ENCODE measurements around the gene PNPLA8.
A peak's percentile ranks its signal among the peaks of the same experiment; 100 is the strongest.
"Not testable (repeated sequence)": the region's sequence is repeated elsewhere in the genome, so short reads cannot be mapped to it uniquely, and the experiment has no call there.

Gene PNPLA8

GRCh38 chr7:108479751-108480150 lies 46.2 kb downstream of the PNPLA8 start:
- DNase-seq (ENCODE audit: low read depth in 3 of 3), result no peak

GRCh38 chr7:108479118-108479517 lies 46.8 kb downstream of the PNPLA8 start:
- no peak for DNase-seq (ENCODE audit: low read depth in 3 of 3)

GRCh38 chr7:108468246-108468645 lies 57.7 kb downstream of the PNPLA8 start:
- no peak for DNase-seq (ENCODE audit: low read depth in 3 of 3)

- no peak for DNase-seq (ENCODE audit: low read depth in 3 of 3)
These were observed 58.5 kb downstream of the PNPLA8 start for GRCh38 chr7:108467391-108467790.

- not testable (repeated sequence) for DNase-seq (ENCODE audit: low read depth in 3 of 3)
These were observed 59.6 kb downstream of the PNPLA8 start for GRCh38 chr7:108466322-108466721.

- DNase-seq (ENCODE audit: low read depth in 3 of 3), result no peak
These were observed 61.2 kb downstream of the PNPLA8 start for GRCh38 chr7:108464743-108465142.

GRCh38 chr7:108463613-108464012 lies 62.3 kb downstream of the PNPLA8 start:
- no peak for DNase-seq (ENCODE audit: low read depth in 3 of 3)

GRCh38 chr7:108461840-108462239 lies 64.1 kb downstream of the PNPLA8 start:
- DNase-seq (ENCODE audit: low read depth in 3 of 3), result no peak

- no peak for DNase-seq (ENCODE audit: low read depth in 3 of 3)
These were observed 65.0 kb downstream of the PNPLA8 start for GRCh38 chr7:108460964-108461363.

- no peak for DNase-seq (ENCODE audit: low read depth in 3 of 3)
These were observed 65.9 kb downstream of the PNPLA8 start for GRCh38 chr7:108459922-108460551.

- DNase-seq (ENCODE audit: low read depth in 3 of 3), result no peak
These were observed 68.1 kb downstream of the PNPLA8 start for GRCh38 chr7:108457871-108458270.

GRCh38 chr7:108456845-108457540 lies 68.9 kb downstream of the PNPLA8 start:
- no peak for DNase-seq (ENCODE audit: low read depth in 3 of 3)

GRCh38 chr7:108455998-108456677 lies 69.8 kb downstream of the PNPLA8 start, which contains the start of gene NRCAM:
NRCAM (minus strand) TSS chr7:108456436; CDS start chr7:108240064, 216,372 bp downstream.
- DNase-seq (ENCODE audit: low read depth in 3 of 3), result peak in 1 of 3 experiments; percentile 42

- DNase-seq (ENCODE audit: low read depth in 3 of 3), result no peak
These were observed 70.4 kb downstream of the PNPLA8 start for GRCh38 chr7:108455551-108455997.

GRCh38 chr7:108454674-108455550 lies 71.0 kb downstream of the PNPLA8 start:
- no peak for DNase-seq (ENCODE audit: low read depth in 3 of 3)

GRCh38 chr7:108454317-108454673 lies 71.6 kb downstream of the PNPLA8 start:
- no peak for DNase-seq (ENCODE audit: low read depth in 3 of 3)

GRCh38 chr7:108453320-108453719 lies 72.6 kb downstream of the PNPLA8 start:
- no peak for DNase-seq (ENCODE audit: low read depth in 3 of 3)

- no peak for DNase-seq (ENCODE audit: low read depth in 3 of 3)
These were observed 73.2 kb downstream of the PNPLA8 start for GRCh38 chr7:108452707-108453106.

- no peak for DNase-seq (ENCODE audit: low read depth in 3 of 3)
These were observed 74.6 kb downstream of the PNPLA8 start for GRCh38 chr7:108451296-108451848.

GRCh38 chr7:108450160-108450559 lies 75.8 kb downstream of the PNPLA8 start:
- no peak for DNase-seq (ENCODE audit: low read depth in 3 of 3)

- no peak for DNase-seq (ENCODE audit: low read depth in 3 of 3)
These were observed 76.4 kb downstream of the PNPLA8 start for GRCh38 chr7:108449521-108449920.
